HG02840 (cell line): Measurements from ENCODE around the gene HK1.

Experiments used
- ATAC-seq: cut with Tn5 transposase; IDR thresholded peaks from one replicate; pipeline ENCODE4 v1.9.1; 2021; ENCODE audit warnings: mild to moderate bottlenecking, moderate library complexity, moderate number of reproducible peaks; ENCODE audit not compliant: unreplicated experiment, low FRiP score

Gene HK1

DNA sequence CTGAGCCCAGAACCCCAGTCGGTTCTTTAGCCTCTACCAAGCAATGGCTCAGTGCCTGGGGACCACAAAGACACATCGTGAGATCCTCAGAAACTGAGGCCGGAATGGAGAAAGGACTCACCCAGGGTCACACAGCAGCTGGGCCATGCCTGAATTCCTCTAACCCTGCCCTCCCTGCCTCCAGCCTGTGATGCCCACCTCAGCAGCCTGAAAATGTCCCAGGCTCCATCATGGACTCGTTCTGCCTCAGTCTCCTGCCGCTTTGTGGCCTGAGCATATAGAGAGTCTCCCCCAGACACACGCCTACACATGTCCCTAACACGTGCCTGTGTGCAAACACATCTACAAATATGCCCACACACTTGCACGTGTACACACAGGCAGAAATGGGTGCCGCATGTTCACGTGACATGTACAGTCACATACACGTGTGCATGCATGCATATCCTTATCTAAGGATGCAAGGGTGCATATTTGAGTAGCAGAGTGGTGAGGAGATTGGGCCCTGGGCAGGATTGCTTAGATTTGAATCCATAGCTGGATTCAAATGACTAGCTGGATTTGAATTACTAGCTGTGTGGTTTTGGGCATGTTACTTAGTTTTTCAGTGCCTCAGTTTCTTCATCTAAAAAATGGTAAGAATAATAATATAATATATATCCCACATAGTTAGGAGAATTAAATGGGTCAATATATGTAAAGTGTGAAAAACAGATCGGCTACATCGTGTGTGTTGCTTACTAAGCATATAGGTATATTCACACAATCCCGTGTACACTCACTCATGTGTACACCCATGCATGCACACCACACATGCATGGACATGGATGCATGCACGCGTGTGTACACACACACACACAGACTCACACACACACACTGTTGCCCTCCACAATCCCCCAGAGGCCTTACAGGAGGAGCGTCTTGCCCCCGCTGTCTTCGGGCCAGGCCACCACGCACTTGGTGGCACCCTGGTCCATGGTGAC is 136.0 kb downstream of the HK1 start:
- ATAC-seq, result no peak

DNA sequence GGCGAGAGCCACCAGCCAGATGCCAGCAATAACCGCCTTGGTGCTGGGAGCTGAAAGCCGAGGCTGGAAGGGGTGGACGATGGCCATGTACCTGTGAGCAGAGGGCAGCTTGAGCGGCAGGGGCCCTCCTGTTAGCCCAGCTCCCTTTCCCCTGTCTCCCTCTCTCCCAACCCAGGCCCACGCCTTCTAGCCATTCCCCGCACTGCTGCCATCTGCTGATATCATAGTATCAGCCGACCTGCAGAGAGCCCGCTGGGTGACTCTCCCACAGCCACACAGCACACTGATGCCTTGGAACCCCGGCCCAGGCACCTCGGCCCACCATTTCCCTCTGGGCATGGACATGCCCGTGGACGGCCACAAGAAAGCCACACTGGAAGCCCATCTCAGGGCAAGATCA is 136.8 kb downstream of the HK1 start:
- no peak for ATAC-seq

DNA sequence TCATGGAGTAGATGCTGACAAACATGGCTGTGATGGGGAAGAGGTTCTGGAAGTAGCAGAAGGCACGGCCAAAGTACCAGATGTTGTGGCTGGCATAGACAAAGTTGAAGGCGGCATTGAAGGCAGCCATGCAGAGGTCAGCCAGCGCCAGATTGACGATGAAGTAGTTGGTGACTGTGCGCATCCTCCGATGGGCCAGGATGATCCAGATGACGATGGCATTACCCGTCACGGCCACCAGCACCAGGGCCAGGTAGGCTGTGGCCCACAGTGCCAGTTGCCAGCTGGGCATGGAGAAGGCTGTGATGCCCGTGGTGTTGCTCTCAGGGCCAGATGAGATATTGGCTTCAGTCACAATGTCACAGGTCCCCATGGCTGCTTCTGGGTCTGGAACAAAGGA is 137.7 kb downstream of the HK1 start:
- ATAC-seq, result no peak

DNA sequence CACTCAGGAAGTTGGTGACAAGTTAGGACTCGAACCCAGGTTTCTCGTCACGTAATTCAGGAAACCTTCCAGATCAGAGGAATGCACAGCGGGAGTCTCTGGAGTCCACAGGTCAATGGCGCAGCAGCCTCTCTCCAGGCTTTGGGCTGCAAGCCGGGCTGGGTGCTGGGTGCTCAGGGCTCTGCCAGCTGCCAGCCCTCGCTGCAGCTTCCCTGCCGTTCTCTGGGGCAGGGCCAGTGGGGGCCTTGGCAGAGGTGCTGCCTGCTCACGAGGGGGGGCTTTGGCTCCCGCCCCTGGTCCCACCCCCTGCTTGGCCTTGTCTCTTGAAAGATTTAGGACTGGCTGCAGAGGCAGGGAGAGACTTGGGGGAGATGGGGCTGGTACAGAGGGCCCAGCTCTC is 138.4 kb downstream of the HK1 start, which contains the start of gene TACR2:
Gene TACR2, minus strand, starts transcription at position 224 of the 400 bp plus-strand sequence. CDS start 595 bp downstream, outside the sequence.
- ATAC-seq, result no peak

DNA sequence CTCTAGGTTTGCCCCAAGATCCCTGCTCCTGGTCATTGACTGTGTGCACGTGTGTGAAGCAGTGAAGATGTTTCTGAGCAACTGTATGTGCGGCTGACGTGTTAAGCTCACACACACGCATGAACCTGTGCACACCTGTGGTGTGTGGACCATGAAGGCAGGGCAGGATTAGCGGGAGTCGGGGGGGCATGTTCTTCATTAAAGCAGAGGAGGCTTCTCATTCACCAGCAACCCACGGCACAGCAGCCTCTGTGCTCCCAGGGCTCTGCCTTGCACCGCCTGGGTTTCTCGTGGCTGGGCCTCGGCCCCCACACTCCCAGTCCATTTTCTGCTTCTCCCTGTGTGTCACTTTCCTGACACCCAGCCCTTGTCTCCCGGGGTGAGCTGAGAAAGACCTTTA is 139.2 kb downstream of the HK1 start:
- no peak for ATAC-seq

DNA sequence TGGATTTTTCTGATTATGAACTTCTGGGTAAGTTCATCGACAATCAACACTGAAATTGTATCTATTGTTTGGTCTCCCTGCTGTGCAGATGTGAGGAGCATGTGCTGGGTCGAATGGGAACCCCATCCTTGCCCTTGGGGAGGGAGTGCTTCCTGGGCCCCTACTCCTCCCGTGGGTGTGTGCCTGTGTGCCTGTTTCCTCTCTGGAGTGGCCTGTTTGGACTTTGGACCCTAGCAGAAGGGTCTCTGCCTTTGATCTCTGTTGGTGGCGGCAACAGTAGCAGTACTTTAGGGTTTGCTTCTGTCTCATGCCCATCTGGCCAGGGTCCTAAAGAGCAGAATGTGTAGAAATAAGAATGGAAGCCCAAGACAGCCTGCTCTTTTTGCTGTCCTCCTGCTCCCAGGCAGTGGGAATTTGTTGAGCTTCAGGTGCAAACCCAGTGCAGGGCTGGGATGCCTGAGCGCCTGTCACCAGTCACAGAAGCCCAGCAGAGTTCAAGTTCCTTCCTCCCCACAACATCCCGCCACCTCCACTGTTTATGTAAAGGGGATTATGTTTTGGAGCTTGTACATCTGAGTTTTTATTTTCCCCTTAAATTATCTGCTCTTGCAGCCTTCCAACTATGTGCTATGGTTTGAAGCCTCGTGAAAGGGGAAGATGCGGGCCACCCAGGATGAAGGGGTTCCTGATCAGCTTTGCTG is 139.9 kb downstream of the HK1 start:
- ATAC-seq, result no peak

DNA sequence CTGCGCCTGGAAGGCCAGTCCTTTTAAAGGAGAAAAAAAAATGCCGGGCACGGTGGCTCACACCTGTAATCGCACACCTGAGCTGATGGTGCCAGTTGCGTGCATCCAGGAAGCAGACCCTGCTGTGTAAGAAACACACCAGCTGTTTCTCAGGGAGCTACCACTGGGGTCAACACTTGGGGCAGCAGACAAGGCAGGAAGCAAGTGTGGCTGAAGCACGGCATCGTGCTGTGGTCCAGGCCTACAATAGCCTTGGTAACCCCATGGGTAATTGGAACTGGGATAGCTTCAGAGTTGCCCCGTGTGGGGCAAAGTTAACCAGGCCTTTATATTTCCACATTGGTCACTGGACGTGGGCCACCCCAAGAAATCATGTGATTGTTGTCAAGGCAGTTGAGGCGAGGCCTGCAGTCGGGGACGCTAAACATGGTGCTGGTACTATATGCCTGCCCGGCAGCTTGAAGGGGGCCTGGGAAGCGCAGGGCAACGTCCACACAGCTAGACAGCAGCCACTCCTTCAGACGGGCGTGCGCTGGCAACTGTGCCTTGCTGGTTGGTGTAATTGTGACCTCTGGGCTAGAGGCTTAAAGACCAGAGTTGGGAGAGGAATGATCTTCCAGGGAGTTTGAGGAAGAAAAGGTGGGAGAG is 140.9 kb downstream of the HK1 start:
- ATAC-seq, result no peak

DNA sequence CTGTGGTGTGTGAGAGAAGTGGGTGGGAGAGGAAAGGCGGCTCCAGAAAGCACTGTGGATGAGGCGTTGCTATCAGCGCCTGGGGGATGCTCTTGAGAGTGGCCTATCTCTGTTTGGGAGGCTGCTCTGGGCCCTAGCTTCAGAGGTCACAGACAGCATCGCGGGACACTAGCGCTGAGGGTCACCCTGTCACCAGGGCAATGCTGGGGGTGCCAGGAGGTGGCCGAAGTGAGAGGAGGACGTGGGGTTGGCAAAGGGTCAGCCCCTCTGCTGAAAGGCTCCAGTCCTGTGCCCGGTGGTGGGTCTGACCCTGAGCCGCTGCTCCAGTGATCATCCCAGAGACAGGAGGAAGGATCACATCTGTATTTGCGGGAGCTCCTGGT is 141.4 kb downstream of the HK1 start:
- ATAC-seq, result no peak

DNA sequence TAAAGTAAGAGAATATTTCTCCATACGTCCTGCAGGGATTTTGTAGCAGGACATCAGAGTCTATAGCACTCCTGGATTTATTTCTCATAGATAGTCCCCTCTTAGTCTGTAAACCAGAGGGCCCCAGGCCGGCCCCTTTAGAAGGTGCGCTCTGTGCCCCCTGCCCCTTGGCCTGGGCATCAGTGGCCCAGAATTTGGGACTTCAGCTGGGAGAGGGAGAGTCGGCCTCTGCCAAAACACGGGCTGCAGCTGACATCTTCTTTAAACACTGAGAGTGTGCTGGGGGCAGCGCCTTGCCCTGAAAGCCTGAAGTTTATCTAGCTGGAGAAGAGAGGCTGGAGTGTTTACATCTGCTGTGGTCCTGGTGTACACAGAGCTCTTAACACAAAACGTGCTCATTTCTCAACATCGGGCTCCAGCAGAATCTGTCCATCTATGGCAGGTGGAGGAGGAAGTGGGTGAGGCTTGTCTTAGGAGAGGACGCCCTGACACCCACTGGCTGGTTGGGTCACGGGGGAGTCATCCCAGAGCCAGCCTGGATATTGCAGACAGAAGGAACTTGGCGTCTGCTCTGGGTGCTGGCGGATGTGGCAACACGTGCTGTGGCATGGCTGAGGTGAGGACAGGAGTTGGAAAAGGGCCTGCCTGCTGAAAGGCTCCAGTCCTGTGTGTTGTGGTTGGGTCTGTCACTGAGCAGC is 143.5 kb downstream of the HK1 start:
- ATAC-seq, result no peak

DNA sequence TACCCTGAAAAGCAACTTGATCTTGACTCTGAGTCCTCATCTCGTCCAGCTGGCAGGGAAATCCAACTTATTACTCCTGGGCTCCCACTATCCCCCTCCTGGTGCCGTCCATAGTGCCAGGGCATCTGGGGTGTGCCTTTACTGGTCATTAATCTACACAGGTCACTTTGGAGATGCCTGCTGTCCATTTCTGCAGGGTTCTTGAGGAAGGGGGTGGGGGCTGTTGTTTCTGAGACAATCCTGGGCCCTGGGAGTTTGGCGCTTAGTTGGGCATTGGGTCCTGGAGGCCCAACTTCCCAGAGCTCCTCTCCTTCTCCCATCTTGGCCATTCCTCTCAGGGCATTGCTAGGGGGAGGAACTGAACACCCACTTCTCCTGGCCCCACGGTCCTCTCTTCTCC is 144.4 kb downstream of the HK1 start:
- ATAC-seq, result no peak

DNA sequence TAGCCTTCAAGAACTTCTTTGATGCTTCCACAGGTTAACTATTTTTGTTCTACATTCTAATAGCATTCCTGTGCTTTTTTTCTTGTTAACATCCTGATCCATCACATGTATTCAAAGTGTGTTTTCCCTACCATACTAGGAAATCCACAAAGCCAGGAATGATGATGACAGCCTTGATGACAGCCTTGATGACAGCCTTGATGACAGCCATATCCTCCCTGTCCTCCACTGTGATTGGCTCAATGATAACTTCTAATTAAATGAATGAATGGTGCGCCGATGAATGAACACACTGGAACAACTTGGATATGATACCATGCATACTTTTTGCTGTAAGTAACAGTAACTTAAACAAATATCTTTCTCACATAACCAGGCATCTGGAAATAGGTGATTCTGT is 146.7 kb downstream of the HK1 start:
- no peak for ATAC-seq

DNA sequence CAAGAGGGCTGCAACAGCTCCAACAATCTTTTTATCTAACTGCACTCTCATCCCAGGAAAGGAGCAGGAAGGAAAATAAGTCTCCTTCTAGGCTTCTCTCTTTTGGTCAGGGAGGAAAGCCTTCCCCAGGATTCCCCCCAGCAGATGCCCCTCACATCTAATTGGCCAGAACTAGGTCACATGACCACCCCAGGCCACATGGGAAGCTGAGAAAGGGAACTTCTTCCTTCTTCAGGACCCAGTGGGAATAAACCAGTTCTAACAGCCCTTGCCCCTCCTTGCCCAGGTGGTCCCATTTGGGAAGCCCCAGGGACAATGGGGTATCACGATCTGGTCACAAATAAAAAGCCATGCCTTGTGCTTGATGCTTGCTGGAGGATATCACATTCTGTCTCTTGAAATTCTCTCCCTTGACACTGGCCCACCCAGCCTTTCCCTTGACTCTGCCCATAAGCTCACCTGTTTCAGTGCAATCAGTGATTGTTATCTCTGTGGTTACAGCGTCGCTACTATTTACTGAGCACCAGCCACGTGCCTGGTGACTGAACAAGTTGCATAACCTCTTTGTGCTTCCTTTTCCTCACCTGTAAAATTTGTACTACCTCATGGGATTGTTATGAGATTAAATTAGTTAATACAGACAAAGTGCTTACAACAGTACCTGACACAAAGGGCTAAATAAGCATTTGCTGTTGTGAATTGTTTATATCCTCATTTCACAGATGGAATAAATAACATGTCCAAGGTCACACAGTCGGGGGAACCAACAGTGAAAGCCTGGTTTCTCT is 147.4 kb downstream of the HK1 start:
- no peak for ATAC-seq

DNA sequence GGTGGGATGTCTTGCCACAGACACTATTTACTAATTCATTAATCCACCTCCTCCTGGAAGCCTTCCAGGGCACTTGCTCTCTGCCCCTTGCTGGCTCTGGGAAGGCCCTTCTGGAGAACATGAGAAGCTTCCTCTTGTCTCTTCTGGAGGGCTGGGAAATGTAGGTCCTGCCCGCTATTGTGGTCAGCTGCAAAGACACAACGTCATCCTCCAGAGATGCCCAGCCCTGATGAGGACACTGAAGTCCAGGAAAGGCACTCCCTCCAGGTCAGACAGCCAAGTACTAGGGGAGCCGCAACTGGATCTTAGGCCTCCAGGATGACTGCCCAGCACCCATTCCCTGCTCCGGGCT is 148.1 kb downstream of the HK1 start:
- ATAC-seq, result no peak

DNA sequence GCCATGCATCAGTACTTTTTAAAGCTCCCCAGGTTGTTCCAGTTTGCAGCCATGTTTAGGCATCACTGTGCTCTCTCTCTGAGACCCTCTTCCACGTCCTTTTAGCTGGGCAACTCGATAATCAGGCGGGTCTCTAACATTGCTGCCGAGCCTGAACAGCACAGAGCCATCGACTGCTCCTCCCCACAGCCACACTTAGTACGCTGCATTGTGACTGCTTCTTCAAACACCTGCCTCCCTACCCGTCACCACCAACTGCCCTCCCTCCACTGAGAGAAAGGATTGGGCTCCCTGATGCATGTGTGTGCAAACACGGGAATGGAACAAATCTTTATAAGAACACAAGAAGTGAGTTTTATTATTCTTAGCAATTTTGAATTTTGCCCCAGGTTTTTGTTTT is 149.9 kb downstream of the HK1 start:
- ATAC-seq, result no peak

DNA sequence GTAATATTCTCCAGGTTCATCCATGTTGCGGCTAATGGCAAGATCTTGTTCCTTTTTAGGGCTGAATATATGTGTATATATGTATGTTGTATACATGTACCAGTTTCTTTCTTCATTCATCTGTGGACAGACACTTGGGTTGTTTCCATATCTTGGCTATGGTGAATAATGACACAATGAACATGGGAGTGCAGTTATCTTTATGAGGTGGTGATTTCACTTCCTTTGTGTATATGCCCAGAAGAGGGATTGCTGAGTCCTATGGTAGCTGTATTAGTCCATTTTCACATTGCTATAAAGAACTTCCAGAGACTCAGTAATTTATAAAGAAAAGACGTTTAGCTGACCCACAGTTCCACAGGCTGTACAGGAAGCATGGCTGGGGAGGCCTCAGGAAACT is 155.9 kb downstream of the HK1 start:
- ATAC-seq, result no peak

DNA sequence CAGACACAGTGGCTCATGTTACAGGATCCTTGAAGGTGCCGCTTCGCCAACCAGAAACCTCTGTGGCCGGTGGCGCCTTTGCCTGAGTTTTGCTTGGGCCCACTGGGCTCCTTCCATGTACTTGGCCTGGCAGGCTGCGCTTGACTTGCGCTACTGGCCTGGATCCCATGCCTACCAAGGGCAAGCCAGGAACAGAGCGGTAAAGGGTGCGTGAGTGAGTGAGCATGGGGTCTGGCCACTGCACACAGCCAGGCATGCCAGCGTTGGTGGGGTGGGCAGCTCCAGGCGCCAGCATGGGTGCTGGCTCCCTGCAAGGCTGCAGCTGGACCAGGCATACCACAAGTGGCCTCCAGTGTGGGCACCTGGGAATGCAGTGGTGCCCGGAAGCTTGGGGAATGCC is 156.6 kb downstream of the HK1 start:
- no peak for ATAC-seq

DNA sequence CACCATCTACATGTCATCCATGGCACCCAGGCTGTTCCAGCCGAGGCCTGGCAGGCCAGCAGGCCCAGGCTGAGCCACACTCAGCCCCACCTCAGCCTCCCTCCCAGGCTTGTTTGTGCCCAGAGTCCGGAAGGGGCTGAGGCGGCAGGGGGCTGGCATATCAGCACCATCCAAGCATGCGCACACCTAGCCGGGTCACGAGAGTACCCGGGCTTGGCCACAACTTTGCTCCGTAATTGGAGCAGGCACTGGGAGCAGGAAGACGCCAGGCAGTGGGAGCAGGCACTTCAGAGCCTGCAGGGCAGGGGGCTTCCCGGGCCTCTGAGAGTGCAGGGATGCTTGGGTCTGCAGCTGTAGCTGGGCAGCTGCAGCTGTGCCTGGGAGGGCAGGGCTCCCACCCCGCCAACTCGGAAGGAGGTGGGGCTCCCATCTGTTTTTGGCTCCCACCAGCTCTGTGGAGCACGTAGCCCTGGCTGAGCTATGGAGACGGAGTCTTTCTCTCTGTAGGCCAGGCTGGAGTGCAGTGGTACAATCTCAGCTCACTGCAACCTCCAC is 157.7 kb downstream of the HK1 start:
- ATAC-seq, result no peak

DNA sequence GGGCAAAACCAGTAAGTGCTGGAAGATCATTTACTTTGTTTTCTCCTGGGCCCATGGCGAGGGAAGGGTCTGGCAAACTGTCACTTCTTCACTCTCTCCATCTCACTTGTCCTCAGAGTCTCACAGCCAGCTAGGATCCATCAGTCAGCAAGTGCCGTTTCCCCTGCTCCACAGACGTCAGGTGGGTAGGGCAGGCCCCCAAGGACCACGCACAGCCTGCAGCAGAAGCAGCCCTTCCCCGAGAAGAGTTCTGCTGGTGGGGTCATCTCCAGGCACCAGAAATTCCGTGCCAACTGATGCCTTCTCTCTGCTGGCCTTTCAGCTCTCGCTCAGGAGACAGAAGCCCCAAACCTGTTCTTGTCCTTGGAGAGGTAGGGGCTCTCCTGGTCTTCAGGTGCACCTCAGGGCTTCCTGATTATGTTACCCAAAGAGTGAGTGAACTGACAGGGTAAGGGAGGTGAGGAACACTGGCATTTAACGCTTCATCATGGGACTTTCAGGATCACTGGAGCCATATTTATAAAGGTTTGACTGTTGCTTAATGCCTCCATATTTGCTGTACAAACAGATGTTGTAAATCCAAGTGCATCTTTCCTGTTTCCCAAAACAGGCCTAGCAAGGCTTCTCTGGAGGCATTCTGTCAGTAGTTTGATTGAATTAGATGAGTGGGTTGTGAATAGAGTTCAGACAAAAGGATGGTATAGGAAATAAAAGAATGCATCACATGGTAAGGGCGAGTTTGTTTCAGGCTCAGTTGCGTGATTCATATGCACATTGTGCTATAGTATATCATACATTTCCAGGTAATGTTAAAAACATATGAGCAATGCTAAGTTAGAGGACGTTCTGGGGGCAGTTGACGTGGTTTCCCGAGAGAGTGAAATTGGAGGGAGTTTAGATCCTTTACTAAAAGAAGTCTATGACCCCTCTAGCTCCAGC is 159.3 kb downstream of the HK1 start:
- ATAC-seq, result no peak
